ENCODE measurements around the gene CDH4. TPM values are rescaled to one million over a fixed set of nuclear protein-coding genes. Genes with fewer than 3 reads are reported as not detected.

CDH4 gene
- polyA plus RNA-seq, 4 donors = 0.09 to 4.1 (median 0.25) TPM

- 71 to 72% (median 71%) methylated on average over 16 of the region's 16 CpGs for WGBS, 3 donors
- Histone ChIP-seq H3K4me1 (ENCODE audit: control insufficient read depth in 3 of 3, insufficient read depth in 2 of 3, low read depth in 1 of 3, low read length in 2 of 3) (no peaks in the 10 kb centered on the region), H3K27ac (ENCODE audit: low read depth in 1 of 3, low read length in 2 of 3) (no peak overlapping the region), H3K27me3 (ENCODE audit: control insufficient read depth in 3 of 3, insufficient read depth in 3 of 3, low read length in 3 of 3) (peaks cover 0 to 2% (median 0%) of the 10 kb centered on the region in 3 donors), H3K36me3 (ENCODE audit: control insufficient read depth in 3 of 3, insufficient read depth in 2 of 3, low read depth in 1 of 3, low read length in 3 of 3) (no peaks in the 10 kb centered on the region), H3K4me3 (ENCODE audit: low read depth in 1 of 3, low read length in 3 of 3) (no peak overlapping the region), H3K9me3 (ENCODE audit: control insufficient read depth in 2 of 2, insufficient read depth in 1 of 2, low read depth in 1 of 2, low read length in 1 of 2) (peaks cover 0 to 3% of the 10 kb centered on the region in 2 donors)
- DNase-seq (no peak), FAIRE-seq (no peak)
These were observed 490.2 kb downstream of the CDH4 start for GRCh38 chr20:61742097-61742825.

- H3K9me3 ChIP-seq (ENCODE audit: control insufficient read depth in 2 of 2, insufficient read depth in 1 of 2, low read depth in 1 of 2, low read length in 1 of 2) = peaks cover 0 to 3% of the 10 kb centered on the region in 2 donors
- no peak for FAIRE-seq
- H3K4me1 ChIP-seq (ENCODE audit: control insufficient read depth in 3 of 3, insufficient read depth in 2 of 3, low read depth in 1 of 3, low read length in 2 of 3) = no peaks in the 10 kb centered on the region
- 83 to 88% (median 84%) methylated on average over 16 of the region's 16 CpGs for WGBS, 3 donors
- H3K4me3 ChIP-seq (ENCODE audit: low read depth in 1 of 3, low read length in 3 of 3) = no peak overlapping the region
- DNase-seq = no peak
- no peak overlapping the region for H3K27ac ChIP-seq (ENCODE audit: low read depth in 1 of 3, low read length in 2 of 3)
- H3K27me3 ChIP-seq (ENCODE audit: control insufficient read depth in 3 of 3, insufficient read depth in 3 of 3, low read length in 3 of 3) = peaks cover 0 to 2% (median 0%) of the 10 kb centered on the region in 3 donors
- H3K36me3 ChIP-seq (ENCODE audit: control insufficient read depth in 3 of 3, insufficient read depth in 2 of 3, low read depth in 1 of 3, low read length in 3 of 3) = no peaks in the 10 kb centered on the region
These were observed 491.5 kb downstream of the CDH4 start for GRCh38 chr20:61743606-61744005.

GRCh38 chr20:61744691-61745396 is 492.8 kb downstream of the CDH4 start:
- Histone ChIP-seq H3K36me3 (ENCODE audit: control insufficient read depth in 3 of 3, insufficient read depth in 2 of 3, low read depth in 1 of 3, low read length in 3 of 3) (no peaks in the 10 kb centered on the region), H3K4me1 (ENCODE audit: control insufficient read depth in 3 of 3, insufficient read depth in 2 of 3, low read depth in 1 of 3, low read length in 2 of 3) (no peaks in the 10 kb centered on the region), H3K9me3 (ENCODE audit: control insufficient read depth in 2 of 2, insufficient read depth in 1 of 2, low read depth in 1 of 2, low read length in 1 of 2) (peaks cover 0 to 3% of the 10 kb centered on the region in 2 donors), H3K27me3 (ENCODE audit: control insufficient read depth in 3 of 3, insufficient read depth in 3 of 3, low read length in 3 of 3) (peaks cover 0 to 2% (median 0%) of the 10 kb centered on the region in 3 donors), H3K27ac (ENCODE audit: low read depth in 1 of 3, low read length in 2 of 3) (no peak overlapping the region), H3K4me3 (ENCODE audit: low read depth in 1 of 3, low read length in 3 of 3) (no peak overlapping the region)
- no peak for DNase-seq
- WGBS, 3 donors = 79 to 84% (median 79%) methylated on average over 18 of the region's 18 CpGs
- FAIRE-seq = no peak

- Histone ChIP-seq H3K36me3 (ENCODE audit: control insufficient read depth in 3 of 3, insufficient read depth in 2 of 3, low read depth in 1 of 3, low read length in 3 of 3) (no peaks in the 10 kb centered on the region), H3K4me3 (ENCODE audit: low read depth in 1 of 3, low read length in 3 of 3) (no peak overlapping the region), H3K4me1 (ENCODE audit: control insufficient read depth in 3 of 3, insufficient read depth in 2 of 3, low read depth in 1 of 3, low read length in 2 of 3) (no peaks in the 10 kb centered on the region), H3K27ac (ENCODE audit: low read depth in 1 of 3, low read length in 2 of 3) (no peak overlapping the region), H3K9me3 (ENCODE audit: control insufficient read depth in 2 of 2, insufficient read depth in 1 of 2, low read depth in 1 of 2, low read length in 1 of 2) (peaks cover 0 to 3% of the 10 kb centered on the region in 2 donors), H3K27me3 (ENCODE audit: control insufficient read depth in 3 of 3, insufficient read depth in 3 of 3, low read length in 3 of 3) (peaks cover 0 to 2% (median 0%) of the 10 kb centered on the region in 3 donors)
- FAIRE-seq = no peak
- no peak for DNase-seq
- 81 to 87% (median 84%) methylated on average over 19 to 20 of the region's 20 CpGs for WGBS, 3 donors
These were observed 493.5 kb downstream of the CDH4 start for GRCh38 chr20:61745397-61746146.

- no peak overlapping the region for H3K4me3 ChIP-seq (ENCODE audit: low read depth in 1 of 3, low read length in 3 of 3)
- no peak overlapping the region for H3K27ac ChIP-seq (ENCODE audit: low read depth in 1 of 3, low read length in 2 of 3)
- no peak for DNase-seq
- H3K4me1 ChIP-seq (ENCODE audit: control insufficient read depth in 3 of 3, insufficient read depth in 2 of 3, low read depth in 1 of 3, low read length in 2 of 3) = no peaks in the 10 kb centered on the region
- FAIRE-seq = no peak
- H3K36me3 ChIP-seq (ENCODE audit: control insufficient read depth in 3 of 3, insufficient read depth in 2 of 3, low read depth in 1 of 3, low read length in 3 of 3) = no peaks in the 10 kb centered on the region
- peaks cover 0 to 6% of the 10 kb centered on the region in 2 donors for H3K9me3 ChIP-seq (ENCODE audit: control insufficient read depth in 2 of 2, insufficient read depth in 1 of 2, low read depth in 1 of 2, low read length in 1 of 2)
- 84 to 89% (median 87%) methylated on average over 11 of the region's 11 CpGs for WGBS, 3 donors
- H3K27me3 ChIP-seq (ENCODE audit: control insufficient read depth in 3 of 3, insufficient read depth in 3 of 3, low read length in 3 of 3) = peaks cover 0 to 2% (median 0%) of the 10 kb centered on the region in 3 donors
These were observed 494.1 kb downstream of the CDH4 start for GRCh38 chr20:61746147-61746646.

- FAIRE-seq (no peak), DNase-seq (no peak)
- H3K9me3 ChIP-seq (ENCODE audit: control insufficient read depth in 2 of 2, insufficient read depth in 1 of 2, low read depth in 1 of 2, low read length in 1 of 2) = peaks cover 0 to 6% of the 10 kb centered on the region in 2 donors
- 80 to 88% (median 87%) methylated on average over 12 of the region's 12 CpGs for WGBS, 3 donors
- peaks cover 0 to 2% (median 0%) of the 10 kb centered on the region in 3 donors for H3K27me3 ChIP-seq (ENCODE audit: control insufficient read depth in 3 of 3, insufficient read depth in 3 of 3, low read length in 3 of 3)
- no peak overlapping the region for H3K27ac ChIP-seq (ENCODE audit: low read depth in 1 of 3, low read length in 2 of 3)
- H3K36me3 ChIP-seq (ENCODE audit: control insufficient read depth in 3 of 3, insufficient read depth in 2 of 3, low read depth in 1 of 3, low read length in 3 of 3) = no peaks in the 10 kb centered on the region
- no peaks in the 10 kb centered on the region for H3K4me1 ChIP-seq (ENCODE audit: control insufficient read depth in 3 of 3, insufficient read depth in 2 of 3, low read depth in 1 of 3, low read length in 2 of 3)
- H3K4me3 ChIP-seq (ENCODE audit: low read depth in 1 of 3, low read length in 3 of 3) = no peak overlapping the region
These were observed 494.7 kb downstream of the CDH4 start for GRCh38 chr20:61746781-61747180.

- H3K27me3 ChIP-seq (ENCODE audit: control insufficient read depth in 3 of 3, insufficient read depth in 3 of 3, low read length in 3 of 3) = peaks cover 0 to 2% (median 0%) of the 10 kb centered on the region in 3 donors
- H3K9me3 ChIP-seq (ENCODE audit: control insufficient read depth in 2 of 2, insufficient read depth in 1 of 2, low read depth in 1 of 2, low read length in 1 of 2) = peaks cover 0 to 6% of the 10 kb centered on the region in 2 donors
- H3K4me3 ChIP-seq (ENCODE audit: low read depth in 1 of 3, low read length in 3 of 3) = no peak overlapping the region
- H3K4me1 ChIP-seq (ENCODE audit: control insufficient read depth in 3 of 3, insufficient read depth in 2 of 3, low read depth in 1 of 3, low read length in 2 of 3) = no peaks in the 10 kb centered on the region
- H3K36me3 ChIP-seq (ENCODE audit: control insufficient read depth in 3 of 3, insufficient read depth in 2 of 3, low read depth in 1 of 3, low read length in 3 of 3) = no peaks in the 10 kb centered on the region
- no peak overlapping the region for H3K27ac ChIP-seq (ENCODE audit: low read depth in 1 of 3, low read length in 2 of 3)
- DNase-seq = no peak
- no peak for FAIRE-seq
- 44 to 54% (median 51%) methylated on average over 3 of the region's 3 CpGs for WGBS, 3 donors
These were observed 496.3 kb downstream of the CDH4 start for GRCh38 chr20:61748376-61748775.

GRCh38 chr20:61749406-61750075 is 497.5 kb downstream of the CDH4 start:
- no peak for FAIRE-seq
- 53 to 74% (median 62%) methylated on average over 6 of the region's 6 CpGs for WGBS, 3 donors
- no peak for DNase-seq

More at GRCh38 chr20:61749406-61750075, 497.5 kb downstream of the CDH4 start:
- no peaks in the 10 kb centered on the region for H3K36me3 ChIP-seq (ENCODE audit: control insufficient read depth in 3 of 3, insufficient read depth in 2 of 3, low read depth in 1 of 3, low read length in 3 of 3)
- no peaks in the 10 kb centered on the region for H3K4me1 ChIP-seq (ENCODE audit: control insufficient read depth in 3 of 3, insufficient read depth in 2 of 3, low read depth in 1 of 3, low read length in 2 of 3)
- H3K4me3 ChIP-seq (ENCODE audit: low read depth in 1 of 3, low read length in 3 of 3) = no peak overlapping the region
- peaks cover 0 to 6% of the 10 kb centered on the region in 2 donors for H3K9me3 ChIP-seq (ENCODE audit: control insufficient read depth in 2 of 2, insufficient read depth in 1 of 2, low read depth in 1 of 2, low read length in 1 of 2)
- peaks cover 0 to 2% (median 0%) of the 10 kb centered on the region in 3 donors for H3K27me3 ChIP-seq (ENCODE audit: control insufficient read depth in 3 of 3, insufficient read depth in 3 of 3, low read length in 3 of 3)
- no peak overlapping the region for H3K27ac ChIP-seq (ENCODE audit: low read depth in 1 of 3, low read length in 2 of 3)
